Aorta (tissue), 5 donors: ENCODE data around the gene R3HDM4. TPM values are rescaled to one million over a fixed set of nuclear protein-coding genes. Genes with fewer than 3 reads are reported as not detected.

Source experiments
- ATAC-seq: fragments of 200-7000 bp; cut with Tn5 transposase; one replicate; pipeline ENCODE4 v1.9.1; 2022; ENCODE audit warnings: moderate library complexity; ENCODE audit not compliant: low FRiP score
- DNase-seq, 2 donors: peaks; one replicate each; pipeline ENCODE4 v3.0.0-alpha.2; 2020
- H3K27ac ChIP-seq, 2 donors: one replicate each; pipeline ENCODE4 v1.5.1; 2013; ENCODE audit warnings: low read length in 2 of 2, mild to moderate bottlenecking in 2 of 2, moderate library complexity in 2 of 2, control low read depth in 1 of 2, inconsistent platforms in 1 of 2, low read depth in 1 of 2
- H3K27me3 ChIP-seq, 2 donors: one replicate each; pipeline ENCODE4 v1.6.1; 2013; ENCODE audit warnings: control low read depth in 1 of 2, low read length in 1 of 2, mild to moderate bottlenecking in 1 of 2, moderate library complexity in 1 of 2; ENCODE audit not compliant: insufficient read depth in 2 of 2, control insufficient read depth in 1 of 2
- H3K36me3 ChIP-seq, 2 donors: one replicate each; pipeline ENCODE4 v1.6.1; 2013; ENCODE audit warnings: control low read depth in 1 of 2, low read length in 1 of 2, mild to moderate bottlenecking in 1 of 2; ENCODE audit not compliant: insufficient read depth in 2 of 2, control insufficient read depth in 1 of 2
- H3K4me1 ChIP-seq, 2 donors: one replicate each; pipeline ENCODE4 v1.6.1; 2013; ENCODE audit warnings: low read length in 2 of 2, control low read depth in 1 of 2, mild to moderate bottlenecking in 1 of 2, moderate library complexity in 1 of 2; ENCODE audit not compliant: insufficient read depth in 2 of 2, control insufficient read depth in 1 of 2
- H3K4me3 ChIP-seq, 2 donors: one replicate each; pipeline ENCODE4 v1.5.1; 2013; ENCODE audit warnings: low read length in 2 of 2, control low read depth in 1 of 2, mild to moderate bottlenecking in 1 of 2
- H3K9me3 ChIP-seq: one replicate; pipeline ENCODE4 v1.6.1; 2013; ENCODE audit warnings: mild to moderate bottlenecking, low read length; ENCODE audit not compliant: control insufficient read depth
- WGBS, 2 donors: extraction: QIAGEN DNeasy Blood & Tissue Kit; methylation state at CpG; one replicate each; pipeline ENCODE4 v1.1.7; 2013; 5-methylcytosine and 5-hydroxymethylcytosine counted together
- intact Hi-C, 2 donors: fragments of 100-400 bp; cut with DNase I; formaldehyde crosslinking; loops; one replicate each; pipeline versions ENCODE4 v1.14.2 to v1.15.0; 2022
- polyA plus RNA-seq, 2 donors: library from polyadenylated mRNA; stranded (reverse); fragments of 200-250 nt; gene quantifications; one replicate each; pipeline ENCODE4 v1.2.3, GENCODE V29; 2013
- total RNA-seq, 2 donors: library from RNA; stranded (reverse); fragmentation: NEBNext Ultra II Directional; extraction: Animal tissue kit (Norgen Biotek cat#: 25700); gene quantifications; one replicate each; pipeline ENCODE4 v1.2.1, GENCODE V29; 2021
- donor health status: healthy with polysubstance abuse.
- donor health status: Bipolar disorder and iron deficiency.
- donor health status: DM: no; HTN: no; CAD: no.
- donor health status: DM: no; HTN: no; CAD: no.
- donor health status: DM: yes; HTN: yes; CAD: no.

The R3HDM4 gene
- total and polyA plus RNA-seq, 4 donors = 19.7 to 43.8 (median 38.9) TPM

GRCh38 chr19:876780-877314 lies 36.2 kb downstream of the R3HDM4 start:
- Histone ChIP-seq H3K4me3 (no peak overlapping the region), H3K27ac (no peak overlapping the region), H3K9me3 (no peaks in the 10 kb centered on the region), H3K27me3 (no peaks in the 10 kb centered on the region), H3K4me1 (no peaks in the 10 kb centered on the region), H3K36me3 (peaks cover 0 to 1% of the 10 kb centered on the region in 2 donors)
- DNase-seq = no peak
- no peak for ATAC-seq
- 92 to 94% methylated on average over 29 of the region's 29 CpGs for WGBS, 2 donors
- intact Hi-C loops = no loop called here

GRCh38 chr19:876089-876488 lies 36.9 kb downstream of the R3HDM4 start:
- Histone ChIP-seq H3K36me3 (peaks cover 0 to 1% of the 10 kb centered on the region in 2 donors), H3K4me3 (no peak overlapping the region)
- 74 to 80% methylated on average over 18 of the region's 18 CpGs for WGBS, 2 donors

GRCh38 chr19:875265-875879 lies 37.6 kb downstream of the R3HDM4 start:
- Histone ChIP-seq H3K4me1 (no peaks in the 10 kb centered on the region), H3K9me3 (no peaks in the 10 kb centered on the region), H3K36me3 (no peaks in the 10 kb centered on the region), H3K4me3 (no peak overlapping the region), H3K27ac (no peak overlapping the region), H3K27me3 (no peaks in the 10 kb centered on the region)
- ATAC-seq (no peak), DNase-seq (no peak)
- intact Hi-C loops = no loop called here
- WGBS, 2 donors = 93% methylated on average over 28 of the region's 28 CpGs

More at GRCh38 chr19:876089-876488, 36.9 kb downstream of the R3HDM4 start:
- H3K27ac ChIP-seq = no peak overlapping the region
- ATAC-seq (no peak), DNase-seq (no peak)
- no peaks in the 10 kb centered on the region for H3K9me3 ChIP-seq
- intact Hi-C loops = no loop called here
- H3K27me3 ChIP-seq = no peaks in the 10 kb centered on the region
- no peaks in the 10 kb centered on the region for H3K4me1 ChIP-seq

- 93 to 95% methylated on average over 22 of the region's 22 CpGs for WGBS, 2 donors
- H3K4me3 ChIP-seq = no peak overlapping the region
- H3K36me3 ChIP-seq = no peaks in the 10 kb centered on the region
- H3K4me1 ChIP-seq = no peaks in the 10 kb centered on the region
- no peaks in the 10 kb centered on the region for H3K9me3 ChIP-seq
- no peak overlapping the region for H3K27ac ChIP-seq
- DNase-seq (no peak), ATAC-seq (no peak)
- no peaks in the 10 kb centered on the region for H3K27me3 ChIP-seq
- intact Hi-C loops = no loop called here
Measured at GRCh38 chr19:873561-874041, 39.4 kb downstream of the R3HDM4 start.

- H3K4me1 ChIP-seq = no peaks in the 10 kb centered on the region
- WGBS, 2 donors = 90 to 100% methylated on average over 3 to 13 of the region's 13 CpGs
- no peak overlapping the region for H3K27ac ChIP-seq
- DNase-seq = no peak
- H3K36me3 ChIP-seq = no peaks in the 10 kb centered on the region
- no peak overlapping the region for H3K4me3 ChIP-seq
- ATAC-seq = no peak
- no peaks in the 10 kb centered on the region for H3K27me3 ChIP-seq
- intact Hi-C loops = no loop called here
- no peaks in the 10 kb centered on the region for H3K9me3 ChIP-seq
Measured at GRCh38 chr19:873084-873483, 39.9 kb downstream of the R3HDM4 start.

- no peaks in the 10 kb centered on the region for H3K9me3 ChIP-seq
- DNase-seq = peak in 1 of 2 donors; percentile 76
- WGBS, 2 donors = 86 to 88% methylated on average over 22 to 27 of the region's 27 CpGs
- H3K4me1 ChIP-seq = no peaks in the 10 kb centered on the region
- no peaks in the 10 kb centered on the region for H3K36me3 ChIP-seq
- H3K27ac ChIP-seq = no peak overlapping the region
- no peak overlapping the region for H3K4me3 ChIP-seq
- intact Hi-C loops = no loop called here
- H3K27me3 ChIP-seq = no peaks in the 10 kb centered on the region
- ATAC-seq = no peak
Measured at GRCh38 chr19:872266-872951, 40.6 kb downstream of the R3HDM4 start.

- Histone ChIP-seq H3K4me1 (no peaks in the 10 kb centered on the region), H3K36me3 (no peaks in the 10 kb centered on the region), H3K9me3 (no peaks in the 10 kb centered on the region), H3K27me3 (no peaks in the 10 kb centered on the region), H3K27ac (no peak overlapping the region), H3K4me3 (no peak overlapping the region)
- no peak for DNase-seq
- intact Hi-C loops = no loop called here
- 94% methylated on average over 22 to 24 of the region's 33 CpGs for WGBS, 2 donors
- no peak for ATAC-seq
Measured at GRCh38 chr19:871446-872265, 41.4 kb downstream of the R3HDM4 start.

- Histone ChIP-seq H3K36me3 (no peaks in the 10 kb centered on the region), H3K27me3 (no peaks in the 10 kb centered on the region), H3K4me3 (no peak overlapping the region), H3K9me3 (no peaks in the 10 kb centered on the region), H3K27ac (no peak overlapping the region), H3K4me1 (no peaks in the 10 kb centered on the region)
- WGBS, 2 donors = 65 to 68% methylated on average over 28 of the region's 28 CpGs
- intact Hi-C loops = no loop called here
- DNase-seq (no peak), ATAC-seq (no peak)
Measured at GRCh38 chr19:870963-871401, 42.0 kb downstream of the R3HDM4 start.
